Measurements from ENCODE around the gene SEC14L2. TPM values are rescaled to one million over a fixed set of nuclear protein-coding genes. Genes with fewer than 3 reads are reported as not detected.

The SEC14L2 gene
- total and polyA plus RNA-seq, 10 of the 15 experiments (the other 5 are each of a cell fraction or from before 2014, with no cell fraction given) = 0.08 to 4.0 (median 0.48) TPM

- TF ChIP-seq POLR2A (IDR thresholded peaks at IDR 0.05; ENCODE audit: low read depth, low read length) = peak; percentile 85
- no peak for TF ChIP-seq YBX1 (IDR thresholded peaks at IDR 0.05)
- TF ChIP-seq NKRF (conservative IDR thresholded peaks at IDR 0.05) = no peak; the same call in 1 of the 2 replicates
- TF ChIP-seq SUPT20H (IDR thresholded peaks at IDR 0.05; ENCODE audit: borderline replicate concordance, control insufficient read depth, low read depth, low read length) = no peak
- peak; percentile 75 for TF ChIP-seq NR2C1 (IDR thresholded peaks at IDR 0.05)
- no peak for TF ChIP-seq RELA (IDR thresholded peaks at IDR 0.05; ENCODE audit: borderline replicate concordance, partially characterized antibody)
- TF ChIP-seq EP300 (IDR thresholded peaks at IDR 0.05; ENCODE audit: borderline replicate concordance in 1 of 2, control insufficient read depth in 1 of 2, low read depth in 2 of 2, low read length in 2 of 2) = no peak; a peak in 1 of 4 replicates
- no peak for TF ChIP-seq POU2F2 (IDR thresholded peaks at IDR 0.05; ENCODE audit: borderline replicate concordance, low read depth, low read length)
- peak; percentile 94 to 98 for TF ChIP-seq BHLHE40 (IDR thresholded peaks at IDR 0.05; ENCODE audit: borderline replicate concordance in 1 of 2, low read depth in 2 of 2, low read length in 1 of 2)
- peak; percentile 90 for TF ChIP-seq USF1 (IDR thresholded peaks at IDR 0.05; ENCODE audit: borderline replicate concordance, extremely low read length, insufficient read depth, low read depth, low read length)
- TF ChIP-seq DPF2 (IDR thresholded peaks at IDR 0.05) = no peak
- TF ChIP-seq MTA2 (IDR thresholded peaks at IDR 0.05; ENCODE audit: low read depth) = 0 out of 2 replicates have a peak, but pooled peaks have one; percentile 28
- no peak for TF ChIP-seq MTA3 (IDR thresholded peaks at IDR 0.05; ENCODE audit: borderline replicate concordance, low read length)
- TF ChIP-seq GATAD2B (conservative IDR thresholded peaks at IDR 0.05; ENCODE audit: low read depth) = peak; percentile 47
- peak; percentile 38; the same call in 1 of the 2 replicates for TF ChIP-seq RFX5 (IDR thresholded peaks at IDR 0.05; ENCODE audit: low read depth, low read length)
- TF ChIP-seq BACH1 (IDR thresholded peaks at IDR 0.05; ENCODE audit: borderline replicate concordance) = peak; percentile 44
- TF ChIP-seq, protein P1, sequence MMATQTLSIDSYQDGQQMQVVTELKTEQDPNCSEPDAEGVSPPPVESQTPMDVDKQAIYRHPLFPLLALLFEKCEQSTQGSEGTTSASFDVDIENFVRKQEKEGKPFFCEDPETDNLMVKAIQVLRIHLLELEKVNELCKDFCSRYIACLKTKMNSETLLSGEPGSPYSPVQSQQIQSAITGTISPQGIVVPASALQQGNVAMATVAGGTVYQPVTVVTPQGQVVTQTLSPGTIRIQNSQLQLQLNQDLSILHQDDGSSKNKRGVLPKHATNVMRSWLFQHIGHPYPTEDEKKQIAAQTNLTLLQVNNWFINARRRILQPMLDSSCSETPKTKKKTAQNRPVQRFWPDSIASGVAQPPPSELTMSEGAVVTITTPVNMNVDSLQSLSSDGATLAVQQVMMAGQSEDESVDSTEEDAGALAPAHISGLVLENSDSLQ (IDR thresholded peaks at IDR 0.05) = peak; percentile 76
- peak; percentile 50 for TF ChIP-seq E4F1 (IDR thresholded peaks at IDR 0.05; ENCODE audit: borderline replicate concordance, partially characterized antibody)
- no peak for TF ChIP-seq SUZ12 (IDR thresholded peaks at IDR 0.05; ENCODE audit: unreplicated experiment)
- peak; percentile 2; the same call in 1 of the 2 replicates for TF ChIP-seq NR2F1 (conservative IDR thresholded peaks at IDR 0.05)
- TF ChIP-seq TBL1XR1 (IDR thresholded peaks at IDR 0.05; ENCODE audit: low read depth, low read length) = peak; percentile 82
- no peak for TF ChIP-seq BRCA1 (IDR thresholded peaks at IDR 0.05; ENCODE audit: low read depth, low read length)
- no peak for TF ChIP-seq PAX5 (IDR thresholded peaks at IDR 0.05; ENCODE audit: borderline replicate concordance, low read depth, low read length)
- TF ChIP-seq CREM (IDR thresholded peaks at IDR 0.05; ENCODE audit: low read depth) = peak; percentile 96
- TF ChIP-seq STAT3 (IDR thresholded peaks at IDR 0.05; ENCODE audit: low read depth, low read length) = no peak
- TF ChIP-seq CEBPB (IDR thresholded peaks at IDR 0.05; ENCODE audit: borderline replicate concordance in 1 of 2, low read depth in 2 of 2, low read length in 2 of 2) = no peak
Measured at GRCh38 chr22:30423959-30424533, 27.2 kb downstream of the SEC14L2 start (continued).

Data from GM12878 (cell line).